OCI-M2 (cell line): ENCODE results near the gene RIN3.

Source experiments
- DNase-seq: peaks from one replicate; lab custom pipeline; 2025; ENCODE audit not compliant: unreplicated experiment; lab: John Stamatoyannopoulos, UW

The RIN3 gene

DNA sequence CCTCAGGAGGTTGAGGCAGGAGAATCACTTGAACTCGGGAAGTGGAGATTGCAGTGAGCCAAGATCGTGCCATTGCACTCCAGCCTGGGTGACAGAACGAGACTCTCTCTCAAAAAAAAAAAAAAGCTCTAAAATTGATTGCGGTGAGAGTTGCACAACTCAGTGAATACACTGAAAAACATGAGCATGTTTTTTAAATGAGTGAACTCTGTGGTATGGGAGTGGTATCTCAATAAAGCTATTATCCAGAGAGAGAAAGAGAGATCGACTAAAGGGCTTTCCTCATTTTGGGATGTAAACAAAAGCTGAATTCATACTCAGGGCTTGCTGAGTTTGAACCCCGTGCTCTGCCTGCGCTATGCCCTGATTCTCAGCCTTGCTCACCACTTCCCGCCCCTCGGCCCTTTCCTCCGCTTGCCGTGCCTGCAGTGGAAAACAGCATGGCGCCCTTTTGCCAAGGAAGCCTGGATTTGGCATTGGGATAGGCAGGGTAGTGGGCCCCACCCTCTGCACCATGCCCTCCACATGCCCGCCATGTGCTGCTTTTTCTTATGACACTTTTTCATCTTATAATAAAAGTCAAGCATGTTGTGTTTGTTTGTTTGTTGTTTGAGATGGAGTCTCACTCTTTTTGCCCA lies 132.4 kb downstream of the RIN3 start:
- DNase-seq, result no peak

GRCh38 chr14:92646952-92647796 lies 133.6 kb downstream of the RIN3 start:
- no peak for DNase-seq

- no peak for DNase-seq
Measured at GRCh38 chr14:92647797-92648279, 134.3 kb downstream of the RIN3 start.

GRCh38 chr14:92649066-92649465 lies 135.5 kb downstream of the RIN3 start:
- no peak for DNase-seq

- DNase-seq, result no peak
Measured at GRCh38 chr14:92649934-92650545, 136.5 kb downstream of the RIN3 start.

DNA sequence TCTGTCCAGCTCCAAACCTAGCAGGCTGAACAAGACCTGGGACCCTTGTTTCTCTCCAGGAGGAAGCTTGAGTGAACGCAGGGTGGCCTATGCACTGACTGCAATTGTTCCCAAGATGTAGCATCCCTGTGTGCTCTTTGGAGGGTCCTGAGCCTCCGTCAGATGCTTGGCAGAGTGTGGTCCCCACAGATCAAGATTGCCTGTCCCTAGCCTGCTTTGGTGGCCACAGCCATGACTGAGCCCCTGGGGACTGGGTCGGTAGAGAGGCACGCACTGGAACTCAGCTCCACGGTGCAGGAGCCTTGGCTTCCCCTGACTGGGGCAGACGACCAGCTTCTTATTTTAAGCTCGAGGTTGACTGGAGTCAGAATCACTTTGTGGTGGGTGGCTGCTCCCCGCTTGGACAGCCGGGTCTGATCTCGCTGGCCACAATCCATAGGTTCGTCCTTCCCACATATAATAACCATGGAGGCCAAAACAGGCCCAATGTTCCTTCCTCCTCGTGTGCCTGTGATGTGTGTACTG lies 137.1 kb downstream of the RIN3 start:
- DNase-seq, result no peak

- DNase-seq, result no peak
Measured at GRCh38 chr14:92651106-92651757, 137.7 kb downstream of the RIN3 start.

DNA sequence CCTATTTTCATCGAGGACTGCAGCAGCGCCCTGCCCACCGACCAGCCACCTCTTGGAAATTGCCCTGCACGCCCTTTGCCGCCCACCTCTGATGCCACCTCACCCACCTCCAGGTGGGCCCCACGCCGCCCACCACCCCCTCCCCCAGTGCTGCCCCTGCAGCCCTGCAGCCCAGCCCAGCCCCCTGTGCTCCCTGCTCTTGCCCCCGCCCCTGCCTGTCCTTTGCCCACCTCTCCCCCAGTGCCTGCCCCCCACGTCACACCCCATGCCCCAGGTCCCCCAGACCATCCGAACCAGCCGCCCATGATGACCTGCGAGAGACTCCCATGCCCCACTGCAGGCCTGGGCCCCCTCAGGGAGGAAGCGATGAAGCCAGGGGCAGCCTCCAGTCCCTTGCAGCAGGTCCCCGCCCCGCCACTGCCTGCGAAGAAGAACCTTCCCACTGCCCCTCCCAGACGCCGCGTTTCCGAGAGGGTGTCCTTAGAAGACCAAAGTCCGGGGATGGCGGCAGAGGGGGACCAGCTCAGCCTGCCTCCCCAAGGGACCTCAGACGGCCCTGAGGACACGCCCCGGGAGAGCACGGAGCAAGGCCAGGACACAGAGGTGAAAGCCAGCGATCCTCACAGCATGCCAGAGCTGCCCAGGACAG lies 138.3 kb downstream of the RIN3 start:
- no peak for DNase-seq

DNA sequence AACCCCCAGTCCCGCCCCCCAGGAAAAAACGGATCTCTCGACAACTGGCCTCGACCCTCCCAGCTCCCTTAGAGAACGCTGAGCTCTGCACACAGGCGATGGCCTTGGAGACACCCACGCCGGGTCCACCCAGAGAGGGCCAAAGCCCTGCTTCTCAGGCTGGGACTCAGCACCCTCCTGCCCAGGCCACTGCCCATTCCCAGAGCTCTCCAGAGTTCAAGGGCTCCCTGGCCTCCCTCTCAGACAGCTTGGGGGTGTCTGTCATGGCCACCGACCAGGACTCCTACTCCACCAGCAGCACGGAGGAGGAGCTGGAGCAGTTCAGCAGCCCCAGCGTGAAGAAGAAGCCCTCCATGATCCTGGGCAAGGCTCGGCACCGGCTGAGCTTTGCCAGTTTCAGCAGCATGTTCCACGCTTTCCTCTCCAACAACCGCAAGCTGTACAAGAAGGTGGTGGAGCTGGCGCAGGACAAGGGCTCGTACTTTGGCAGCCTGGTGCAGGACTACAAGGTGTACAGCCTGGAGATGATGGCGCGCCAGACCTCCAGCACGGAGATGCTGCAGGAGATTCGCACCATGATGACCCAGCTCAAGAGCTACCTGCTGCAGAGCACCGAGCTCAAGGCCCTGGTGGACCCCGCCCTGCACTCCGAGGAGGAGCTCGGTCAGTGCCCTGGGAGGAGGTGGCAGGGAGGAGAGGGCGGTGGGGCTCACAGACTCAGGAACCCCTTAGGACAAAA lies 139.0 kb downstream of the RIN3 start:
- DNase-seq, result no peak

DNA sequence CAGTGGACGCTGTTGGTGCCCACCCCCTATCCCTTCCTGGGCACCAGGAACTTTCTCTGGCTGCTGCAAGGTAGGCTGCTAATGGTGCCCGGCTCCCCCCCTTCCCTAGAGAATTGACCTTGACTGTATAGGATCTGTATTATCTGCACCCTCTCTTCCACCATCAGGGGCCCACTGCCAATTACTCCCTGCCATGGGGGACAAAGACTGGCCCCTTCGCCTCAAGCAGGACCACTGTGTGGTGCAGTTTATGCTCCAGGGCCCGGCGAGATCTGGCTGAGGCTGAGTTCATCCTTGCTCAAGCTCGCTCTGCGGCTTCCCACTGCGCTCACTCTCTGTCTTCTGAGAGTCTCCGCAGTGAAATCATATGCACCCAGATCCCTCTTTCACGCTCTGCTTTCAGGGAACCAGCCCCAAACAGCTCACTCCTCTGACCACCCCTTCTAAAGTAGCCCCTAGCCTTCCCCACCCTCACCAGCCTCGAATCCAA lies 139.6 kb downstream of the RIN3 start:
- no peak for DNase-seq

- no peak for DNase-seq
Measured at GRCh38 chr14:92654239-92654901, 140.8 kb downstream of the RIN3 start.

GRCh38 chr14:92655419-92656201 lies 142.0 kb downstream of the RIN3 start:
- DNase-seq, result no peak

GRCh38 chr14:92656306-92657081 lies 142.9 kb downstream of the RIN3 start:
- no peak for DNase-seq

DNA sequence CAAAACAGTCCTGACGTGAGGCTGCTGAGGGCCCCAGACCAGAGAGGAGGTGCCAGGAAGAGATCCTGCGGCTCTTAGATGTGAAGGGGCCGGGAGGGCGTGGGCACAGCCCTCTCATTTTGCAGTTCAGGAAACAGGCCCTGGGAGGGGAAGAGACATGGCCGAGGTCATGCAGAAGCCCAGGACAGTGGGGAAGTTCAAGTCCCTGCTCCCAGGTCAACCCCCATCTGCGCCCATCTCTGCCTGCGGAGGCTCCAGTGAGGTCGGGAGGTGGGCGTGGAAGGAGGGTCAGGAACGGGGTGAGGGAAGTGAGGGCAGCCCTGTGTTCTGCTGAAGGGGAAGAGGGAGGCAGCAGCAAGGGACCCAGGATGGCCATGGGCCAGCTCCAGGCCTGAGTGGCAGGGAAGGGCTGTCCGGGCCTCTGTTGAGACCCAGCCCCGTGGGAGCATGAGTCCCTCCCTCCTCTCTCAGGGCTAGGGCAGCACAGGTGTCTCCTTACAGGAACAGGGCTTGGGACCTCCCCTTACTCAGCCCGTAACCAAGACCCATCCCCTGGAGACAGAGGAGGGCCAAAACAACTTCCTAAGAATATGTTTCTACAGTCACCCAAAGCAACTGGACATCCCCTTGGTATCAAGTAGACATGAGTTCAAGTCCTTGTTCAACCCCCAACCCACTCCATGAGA lies 144.0 kb downstream of the RIN3 start:
- DNase-seq, result no peak

GRCh38 chr14:92658160-92658559 lies 144.6 kb downstream of the RIN3 start:
- DNase-seq, result no peak

DNA sequence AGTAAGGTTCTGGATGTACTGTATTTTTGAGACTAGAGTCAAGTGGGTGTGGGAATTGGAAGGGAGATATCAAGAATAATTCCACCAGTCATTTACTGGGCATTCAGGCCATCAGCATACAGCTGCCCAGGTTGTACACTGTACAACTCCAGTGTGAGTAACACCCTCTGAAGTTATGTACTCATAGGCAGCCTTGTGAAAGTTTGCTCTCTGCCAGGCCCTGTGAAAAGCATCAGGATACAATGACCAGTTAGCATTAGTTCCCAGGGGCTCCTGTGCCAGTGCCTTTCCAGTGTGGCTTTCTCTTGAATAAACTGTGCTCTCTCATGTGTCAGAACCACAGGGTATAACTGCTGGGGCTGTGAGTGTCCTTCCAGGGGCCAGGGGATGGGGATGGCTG lies 145.1 kb downstream of the RIN3 start:
- DNase-seq, result no peak
